ENCODE measurements around the gene IGFBPL1. TPM values are rescaled to one million over a fixed set of nuclear protein-coding genes. Genes with fewer than 3 reads are reported as not detected.

The IGFBPL1 gene
- total and polyA plus RNA-seq, 2 of the 13 experiments (the other 11 are each of a cell fraction or from before 2014, with no cell fraction given): 0.24 TPM; not detected in 1

- TF ChIP-seq, protein P1, sequence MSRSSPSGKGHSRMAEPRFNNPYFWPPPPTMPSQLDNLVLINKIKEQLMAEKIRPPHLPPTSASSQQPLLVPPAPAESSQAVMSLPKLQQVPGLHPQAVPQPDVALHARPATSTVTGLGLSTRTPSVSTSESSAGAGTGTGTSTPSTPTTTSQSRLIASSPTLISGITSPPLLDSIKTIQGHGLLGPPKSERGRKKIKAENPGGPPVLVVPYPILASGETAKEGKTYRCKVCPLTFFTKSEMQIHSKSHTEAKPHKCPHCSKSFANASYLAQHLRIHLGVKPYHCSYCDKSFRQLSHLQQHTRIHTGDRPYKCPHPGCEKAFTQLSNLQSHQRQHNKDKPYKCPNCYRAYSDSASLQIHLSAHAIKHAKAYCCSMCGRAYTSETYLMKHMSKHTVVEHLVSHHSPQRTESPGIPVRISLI (CRISPR knock-in tag; IDR thresholded peaks at IDR 0.05; ENCODE audit: borderline replicate concordance): no peak
- TF ChIP-seq TBX3 (IDR thresholded peaks at IDR 0.05; ENCODE audit: borderline replicate concordance): no peak
- no peak for TF ChIP-seq ZNF326 (CRISPR knock-in tag; IDR thresholded peaks at IDR 0.05; ENCODE audit: borderline replicate concordance)
- TF ChIP-seq ZFYVE20 (CRISPR knock-in tag; IDR thresholded peaks at IDR 0.05; ENCODE audit: borderline replicate concordance, low read depth): no peak
- no peak for TF ChIP-seq ZMYM3 (CRISPR knock-in tag; IDR thresholded peaks at IDR 0.05)
- peak; percentile 22; the same call in 1 of the 2 replicates for TF ChIP-seq ZMYM4 (CRISPR knock-in tag; IDR thresholded peaks at IDR 0.05)
- TF ChIP-seq ISX (CRISPR knock-in tag; conservative IDR thresholded peaks at IDR 0.05): no peak
- no peak for TF ChIP-seq NR2F1 (CRISPR knock-in tag; IDR thresholded peaks at IDR 0.05)
- no peak for TF ChIP-seq ZNF768 (CRISPR knock-in tag; IDR thresholded peaks at IDR 0.05)
- TF ChIP-seq ZNF800 (CRISPR knock-in tag; IDR thresholded peaks at IDR 0.05): no peak
- TF ChIP-seq SP140L (CRISPR knock-in tag; IDR thresholded peaks at IDR 0.05; ENCODE audit: borderline replicate concordance): no peak
- no peak for TF ChIP-seq KAT2B (IDR thresholded peaks at IDR 0.05; ENCODE audit: borderline replicate concordance, low read depth, low read length)
- TF ChIP-seq ZNF75D (CRISPR knock-in tag; IDR thresholded peaks at IDR 0.05; ENCODE audit: borderline replicate concordance): no peak
- no peak for TF ChIP-seq ZBTB10 (CRISPR knock-in tag; IDR thresholded peaks at IDR 0.05; ENCODE audit: borderline replicate concordance)
- TF ChIP-seq ATF1 (CRISPR knock-in tag; IDR thresholded peaks at IDR 0.05): no peak
- no peak for TF ChIP-seq ZNF20 (CRISPR knock-in tag; IDR thresholded peaks at IDR 0.05)
- TF ChIP-seq, protein P2, sequence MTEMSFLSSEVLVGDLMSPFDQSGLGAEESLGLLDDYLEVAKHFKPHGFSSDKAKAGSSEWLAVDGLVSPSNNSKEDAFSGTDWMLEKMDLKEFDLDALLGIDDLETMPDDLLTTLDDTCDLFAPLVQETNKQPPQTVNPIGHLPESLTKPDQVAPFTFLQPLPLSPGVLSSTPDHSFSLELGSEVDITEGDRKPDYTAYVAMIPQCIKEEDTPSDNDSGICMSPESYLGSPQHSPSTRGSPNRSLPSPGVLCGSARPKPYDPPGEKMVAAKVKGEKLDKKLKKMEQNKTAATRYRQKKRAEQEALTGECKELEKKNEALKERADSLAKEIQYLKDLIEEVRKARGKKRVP (CRISPR knock-in tag; IDR thresholded peaks at IDR 0.05): no peak
- TF ChIP-seq ZNF17 (CRISPR knock-in tag; IDR thresholded peaks at IDR 0.05): no peak
- TF ChIP-seq TFDP2 (CRISPR knock-in tag; IDR thresholded peaks at IDR 0.05): no peak
- TF ChIP-seq MEIS2 (CRISPR knock-in tag; IDR thresholded peaks at IDR 0.05): no peak
These were observed 49.2 kb downstream of the IGFBPL1 start (continued) for GRCh38 chr9:38374847-38375571.

Data from HepG2 (cell line).